ENCODE measurements around the gene STRIP2. TPM values are rescaled to one million over a fixed set of nuclear protein-coding genes. Genes with fewer than 3 reads are reported as not detected.

The STRIP2 gene
- total RNA-seq, 3 donors from 2014 or later = under 0.01 to 1.9 (median 1.8) TPM

- Histone ChIP-seq H3K4me3 (no peak overlapping the region), H3K36me3 (no peaks in the 10 kb centered on the region), H3K27me3 (no peaks in the 10 kb centered on the region), H3K9me3 (no peaks in the 10 kb centered on the region), H3K27ac (no peak overlapping the region), H3K4me1 (no peaks in the 10 kb centered on the region)
- intact Hi-C loops (cut with DNase I; ENCODE audit: low total_unique reads) = no loop called here
- TF ChIP-seq POLR2AphosphoS5 (IDR thresholded peaks at IDR 0.05) (no peak), POLR2A (IDR thresholded peaks at IDR 0.05) (no peak)
- no peak for DNase-seq (ENCODE audit: low spot score in 2 of 2)
These were observed 101.7 kb downstream of the STRIP2 start for GRCh38 chr7:129535896-129536295.

GRCh38 chr7:129536323-129536722, 102.1 kb downstream of the STRIP2 start:
- TF ChIP-seq CTCF (IDR thresholded peaks at IDR 0.05) (no peak), POLR2A (IDR thresholded peaks at IDR 0.05) (no peak), POLR2AphosphoS5 (IDR thresholded peaks at IDR 0.05) (no peak)
- Histone ChIP-seq H3K4me1 (no peaks in the 10 kb centered on the region), H3K27me3 (no peaks in the 10 kb centered on the region), H3K9me3 (no peaks in the 10 kb centered on the region), H3K36me3 (no peaks in the 10 kb centered on the region), H3K4me3 (no peak overlapping the region), H3K27ac (no peak overlapping the region)
- intact Hi-C loops (cut with DNase I; ENCODE audit: low total_unique reads) = no loop called here
- DNase-seq (ENCODE audit: low spot score in 2 of 2) = no peak

Other genes with a start within 250 kb of the STRIP2 start
- gene SMO, start 245.8 kb upstream of the STRIP2 start, total RNA-seq = 10 to 100 TPM in 2 of 3 donors, 1 to 10 TPM in 1; 6.2 to 11.8 (median 10.2) TPM
- 10 to 100 TPM; 19.0 to 24.7 (median 21.8) TPM for gene AHCYL2, start 209.4 kb upstream of the STRIP2 start, total RNA-seq
- not detected for gene SMKR1, start 68.1 kb downstream of the STRIP2 start, total RNA-seq
- 10 to 100 TPM; 24.5 to 29.2 (median 27.2) TPM for gene NRF1, start 177.3 kb downstream of the STRIP2 start, total RNA-seq

All from breast epithelium (tissue), 4 donors.